GM21423 (cell line): ENCODE results near the gene RNF181.
"Not testable (repeated sequence)": the region's sequence is repeated elsewhere in the genome, so short reads cannot be mapped to it uniquely, and the experiment has no call there.

Experiments
- ATAC-seq: cut with Tn5 transposase; IDR thresholded peaks from one replicate; pipeline ENCODE4 v1.9.1; 2021; ENCODE audit warnings: mild to moderate bottlenecking, moderate library complexity; ENCODE audit not compliant: unreplicated experiment

Gene RNF181

DNA sequence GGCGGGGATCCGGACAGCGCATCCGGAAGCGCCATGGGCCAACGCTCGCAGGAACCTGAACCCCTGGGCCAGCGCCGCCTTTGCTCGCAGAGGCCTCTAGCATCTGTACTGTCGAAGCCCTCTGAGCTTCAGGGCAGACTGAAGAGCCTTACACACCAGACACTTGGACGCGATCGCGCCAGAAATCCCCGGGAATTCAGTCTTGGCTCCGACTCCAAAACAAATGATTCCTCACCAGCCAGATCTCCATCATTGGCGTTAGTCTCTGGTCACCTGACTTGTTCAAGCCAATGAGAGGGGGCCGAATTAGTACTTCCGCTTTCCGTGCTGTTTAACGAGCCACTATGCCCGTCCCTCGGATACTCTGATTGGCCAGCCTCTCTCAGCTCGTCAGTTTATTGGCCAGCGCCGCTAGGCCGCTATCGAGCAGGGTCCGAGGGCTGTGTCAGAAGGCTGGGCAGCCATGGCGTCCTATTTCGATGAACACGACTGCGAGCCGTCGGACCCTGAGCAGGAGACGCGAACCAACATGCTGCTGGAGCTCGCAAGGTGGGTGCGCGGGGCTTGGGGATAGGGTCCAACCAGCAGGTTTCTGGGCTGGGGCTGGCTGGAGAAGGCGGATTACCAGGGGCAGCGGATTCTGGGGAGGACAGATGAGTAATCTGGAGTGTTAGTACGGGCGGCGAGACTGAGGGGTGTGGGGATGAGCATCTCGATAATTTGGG, at the start of gene RNF181:
Gene RNF181, plus strand, starts transcription at position 445 of the 725 bp plus-strand sequence. Its CDS starts 19 bp downstream, at position 464.
- peak; percentile 99 for ATAC-seq

DNA sequence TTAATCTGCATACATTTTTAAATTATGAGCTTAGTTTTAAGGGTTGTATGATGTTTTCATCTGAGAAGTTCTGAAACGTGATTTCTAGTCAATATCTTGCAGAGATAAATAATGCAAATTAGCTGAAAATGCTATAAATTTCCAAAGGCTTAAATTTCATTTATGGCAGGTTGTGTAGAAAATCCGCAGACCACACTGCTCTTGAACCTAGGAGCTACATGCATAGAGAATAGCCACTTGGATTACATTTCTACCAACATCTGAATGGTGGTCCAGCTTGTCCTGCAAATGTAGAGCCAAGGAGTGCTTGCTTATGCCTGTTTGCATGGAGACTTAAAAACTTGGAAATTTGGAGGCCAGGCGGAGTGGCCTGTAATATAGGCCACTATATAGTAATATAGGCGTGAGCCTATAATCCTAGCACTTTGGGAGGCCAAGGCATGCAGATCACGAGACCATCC, 49.7 kb upstream of the RNF181 start:
- ATAC-seq: no peak

GRCh38 chr2:85547089-85547858, 48.3 kb upstream of the RNF181 start:
- no peak for ATAC-seq

GRCh38 chr2:85547859-85548607, 47.5 kb upstream of the RNF181 start:
- no peak for ATAC-seq

GRCh38 chr2:85548608-85548900, 47.0 kb upstream of the RNF181 start:
- no peak for ATAC-seq

DNA sequence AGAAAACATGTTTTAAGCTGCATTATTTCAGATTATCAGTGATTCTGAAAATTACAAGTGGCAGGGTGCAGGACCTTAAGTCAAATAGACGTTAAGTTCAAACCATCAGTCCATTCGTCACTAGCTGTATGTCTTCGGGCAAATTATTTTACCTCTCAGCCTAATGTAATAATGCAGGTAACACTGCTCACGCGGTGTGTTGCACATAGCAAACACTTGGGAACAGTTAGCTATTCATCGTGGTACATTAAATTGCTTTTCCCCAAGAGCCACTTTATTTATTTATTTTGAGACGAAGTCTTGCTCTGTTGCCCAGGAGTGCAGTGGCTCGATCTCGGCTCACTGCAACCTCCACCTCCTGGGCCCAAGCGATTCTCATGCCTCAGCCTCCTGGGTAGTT, 46.5 kb upstream of the RNF181 start:
- no peak for ATAC-seq

GRCh38 chr2:85549826-85550225, 45.7 kb upstream of the RNF181 start:
- ATAC-seq: no peak

DNA sequence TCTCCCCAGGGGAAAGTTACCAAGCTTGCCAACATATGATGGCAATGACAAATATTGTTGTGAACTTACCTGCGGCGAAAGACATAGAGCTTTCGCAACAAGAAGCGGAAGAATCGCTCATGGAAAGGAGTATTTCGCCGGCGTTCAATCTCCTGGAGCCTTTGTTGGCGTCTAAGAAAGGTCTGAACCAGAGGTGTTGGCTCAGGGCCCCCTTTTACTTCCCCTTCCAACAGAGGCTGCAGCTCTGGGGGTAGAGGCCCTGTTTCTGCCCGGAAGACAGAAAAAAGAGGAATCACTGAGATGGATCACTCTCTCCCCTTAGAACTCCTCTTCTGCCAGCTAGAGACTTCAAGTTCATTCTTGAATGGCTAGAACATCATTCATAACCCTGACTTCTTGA, 45.1 kb upstream of the RNF181 start:
- ATAC-seq: no peak

DNA sequence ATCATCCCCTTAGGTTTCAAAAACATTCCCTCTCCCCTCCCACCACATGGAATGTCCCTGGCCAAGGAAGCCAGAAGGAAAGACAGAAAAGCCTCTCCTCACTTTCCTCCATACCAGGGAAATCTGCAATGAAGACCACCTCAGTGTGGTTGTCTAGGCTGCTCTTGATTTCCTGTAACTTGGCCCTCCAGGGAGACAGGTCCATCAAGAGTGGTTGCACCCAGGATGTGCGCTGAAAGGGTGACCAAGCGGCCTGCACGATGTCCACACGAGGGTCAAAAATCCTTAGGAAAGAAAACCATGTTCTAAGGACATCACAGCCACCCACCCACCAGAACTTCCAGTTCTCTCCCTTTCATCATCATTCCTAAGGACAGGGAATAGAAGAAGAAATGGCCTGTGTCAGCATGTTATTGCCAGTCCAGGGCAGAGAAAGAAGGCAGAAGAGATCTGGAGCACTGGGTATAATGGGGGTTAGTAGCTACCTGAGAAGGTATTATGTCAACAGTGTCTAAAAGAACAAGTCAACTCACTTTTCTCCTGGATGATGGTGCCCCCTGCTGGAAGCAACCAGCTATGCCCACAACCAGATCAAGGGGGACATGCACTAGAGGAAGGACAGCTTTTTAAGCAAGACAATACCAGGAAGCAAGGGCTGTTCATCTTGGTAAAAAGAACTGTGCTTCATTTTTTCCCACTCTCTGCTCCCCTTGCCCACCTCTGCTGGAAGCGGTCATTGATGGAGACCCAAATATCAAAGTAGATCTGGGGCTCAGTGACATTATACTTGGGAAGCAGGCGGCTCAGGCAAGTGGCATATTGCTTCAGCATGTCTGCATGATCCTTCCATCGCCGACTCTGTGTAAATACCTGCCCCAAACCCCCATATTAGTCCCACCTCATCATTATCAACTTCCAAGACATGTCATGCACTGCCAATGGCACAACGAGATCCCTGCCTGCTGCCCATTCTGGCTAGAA, 43.6 kb upstream of the RNF181 start:
- ATAC-seq: peak; percentile 67

GRCh38 chr2:85553184-85553583, 42.4 kb upstream of the RNF181 start:
- ATAC-seq: no peak

DNA sequence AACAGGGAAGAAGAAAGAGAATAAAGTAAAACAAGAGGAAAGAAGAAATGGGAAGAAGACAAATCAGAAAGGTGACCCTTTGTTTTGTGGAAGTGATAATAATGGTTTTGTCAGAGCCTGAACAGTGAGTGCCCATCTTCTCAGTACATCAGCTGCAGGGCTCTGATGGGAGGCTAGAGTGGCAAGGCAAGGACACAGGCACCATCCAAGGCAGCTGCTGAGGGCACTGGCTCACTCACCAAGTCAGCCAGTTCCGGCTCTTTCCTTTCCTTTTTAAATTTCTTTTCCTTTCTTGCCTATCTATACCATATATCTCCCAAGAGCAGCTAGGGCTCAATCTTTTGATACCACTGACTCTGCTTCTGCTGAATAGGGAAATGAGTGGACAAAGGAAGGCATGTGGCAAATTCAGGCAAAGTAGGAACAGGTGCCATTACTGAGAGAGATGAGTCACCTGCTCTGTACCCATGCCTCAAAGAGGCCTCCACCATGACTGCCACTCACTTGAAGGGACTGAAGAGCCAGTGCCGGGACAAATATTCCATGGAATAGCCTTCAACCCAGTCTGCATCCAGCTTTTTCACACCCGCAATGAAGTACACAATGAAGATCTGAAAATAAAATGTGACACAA, 40.4 kb upstream of the RNF181 start:
- no peak for ATAC-seq

- no peak for ATAC-seq
Measured at GRCh38 chr2:85557130-85557529, 38.4 kb upstream of the RNF181 start.

- no peak for ATAC-seq
Measured at GRCh38 chr2:85558160-85558559, 37.4 kb upstream of the RNF181 start.

DNA sequence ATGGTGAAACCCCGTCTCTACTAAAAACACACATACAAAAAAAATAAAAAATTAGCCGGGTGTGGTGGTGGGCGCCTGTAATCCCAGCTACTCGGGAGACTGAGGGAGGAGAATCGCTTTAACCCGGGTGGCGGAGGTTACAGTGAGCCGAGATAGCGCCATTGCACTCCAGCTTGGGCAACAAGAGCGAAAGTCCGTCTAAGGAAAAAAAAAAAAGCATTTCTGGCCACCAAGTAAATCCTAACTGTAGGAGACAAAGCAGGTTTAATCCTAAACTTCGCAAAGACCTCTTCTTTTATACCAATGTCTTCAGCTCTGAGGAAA, 35.2 kb upstream of the RNF181 start:
- ATAC-seq: not testable (repeated sequence)

DNA sequence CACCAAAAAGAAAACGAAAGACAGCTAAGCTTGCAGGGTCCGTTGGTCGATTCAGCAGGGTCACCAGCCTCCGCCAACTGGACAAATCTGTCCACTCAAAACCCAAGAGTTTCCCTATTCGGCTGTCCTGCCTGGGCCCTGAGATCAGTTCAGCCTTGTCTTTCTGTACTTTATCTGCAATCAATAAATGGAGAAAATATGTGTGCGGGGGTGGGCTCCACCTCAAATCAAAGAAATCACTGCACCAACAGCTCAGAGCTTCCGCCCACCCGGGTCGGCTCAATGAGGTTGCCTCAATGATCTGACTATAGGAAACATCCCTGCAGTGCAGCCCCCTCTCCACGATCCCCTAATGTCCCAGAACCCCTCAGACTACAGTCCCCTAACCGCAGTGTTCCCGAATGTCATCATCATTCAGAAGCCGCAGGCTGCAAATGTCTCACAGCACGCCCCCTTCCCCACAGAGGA, 34.7 kb upstream of the RNF181 start:
- ATAC-seq: peak; percentile 1

- peak; percentile 91 for ATAC-seq
Measured at GRCh38 chr2:85561280-85562212, 34.0 kb upstream of the RNF181 start, which contains the start of gene GGCX. Gene GGCX (minus strand): TSS chr2:85561493. CDS start chr2:85561428, 65 bp downstream.

DNA sequence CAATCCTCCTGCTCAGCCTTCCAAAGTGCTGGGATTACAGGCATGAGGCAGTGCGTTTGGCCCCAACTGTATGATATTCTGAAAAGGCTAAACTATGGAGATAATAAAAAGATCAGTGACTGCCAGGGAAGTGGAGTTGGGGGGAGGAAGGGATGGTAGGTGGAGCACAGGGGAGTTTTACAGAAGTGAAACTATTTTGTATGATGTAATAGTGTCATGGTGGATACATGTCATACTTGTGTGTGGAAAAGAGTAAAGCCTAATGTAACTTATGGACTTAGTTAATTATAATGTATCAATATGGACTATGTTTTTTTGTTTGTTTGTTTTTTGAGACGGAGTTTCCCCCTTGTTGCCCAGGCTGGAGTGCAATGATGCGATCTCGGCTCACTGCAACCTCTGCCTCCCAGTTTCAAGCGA, 31.4 kb upstream of the RNF181 start:
- no peak for ATAC-seq

- no peak for ATAC-seq
Measured at GRCh38 chr2:85566265-85566664, 29.3 kb upstream of the RNF181 start.

DNA sequence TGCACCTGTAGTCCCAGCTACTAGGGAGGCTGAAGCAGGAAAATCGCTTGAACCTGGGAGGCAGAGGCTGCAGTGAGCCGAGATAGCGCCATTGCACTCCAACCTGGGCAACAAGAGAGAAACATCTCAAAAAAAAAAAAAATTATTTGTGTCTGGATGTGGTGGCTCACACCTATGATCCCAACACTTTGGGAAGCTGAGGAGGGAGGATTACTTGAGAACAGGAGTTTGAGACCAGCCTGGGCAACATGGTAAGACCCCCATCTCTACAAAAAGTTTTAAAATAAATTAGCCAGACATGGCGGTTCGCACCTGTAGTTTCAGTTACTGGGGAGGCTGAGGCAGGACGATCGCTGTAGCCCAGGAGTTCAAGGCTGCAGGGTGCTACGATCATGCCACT, 19.8 kb upstream of the RNF181 start:
- ATAC-seq: no peak
